ENCODE data around the gene SPESP1.

The SPESP1 gene

DNA sequence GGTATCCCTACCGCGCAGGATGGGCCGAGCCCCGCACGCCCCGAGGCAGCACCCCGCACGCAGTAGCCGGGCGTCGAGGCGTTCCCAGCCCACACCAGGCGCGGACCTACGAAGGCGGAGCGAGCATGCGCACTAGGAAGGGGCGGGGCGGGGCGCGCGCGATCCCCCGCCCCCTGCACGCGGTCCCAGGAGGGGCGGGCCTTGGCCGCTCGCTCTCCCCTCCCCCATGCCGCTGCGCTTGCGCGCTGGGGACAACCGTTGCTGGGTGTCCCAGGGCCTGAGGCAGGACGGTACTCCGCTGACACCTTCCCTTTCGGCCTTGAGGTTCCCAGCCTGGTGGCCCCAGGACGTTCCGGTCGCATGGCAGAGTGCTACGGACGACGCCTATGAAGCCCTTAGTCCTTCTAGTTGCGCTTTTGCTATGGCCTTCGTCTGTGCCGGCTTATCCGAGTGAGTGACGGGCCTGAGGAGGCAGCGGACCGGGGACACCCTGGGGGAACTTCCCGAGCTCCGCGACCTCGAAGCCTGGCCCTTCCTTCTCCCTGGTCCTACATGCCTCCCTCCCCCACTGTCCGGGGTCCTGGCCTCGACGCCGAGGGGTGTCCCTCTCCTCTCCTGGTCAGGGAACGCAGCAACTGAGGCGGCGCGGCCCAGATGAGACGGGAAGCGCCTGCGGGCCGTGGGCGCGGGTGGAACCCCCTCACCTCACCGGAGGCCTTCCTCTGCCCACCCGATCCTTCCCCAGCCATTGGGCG is at the start of gene SPESP1:
Gene SPESP1 (plus strand): TSS at position 258 of the 755 bp plus-strand sequence. CDS start 129 bp downstream, at position 387.
- H3K27ac ChIP-seq: no peak within 1 kb of the TSS
- TF ChIP-seq, protein P1, sequence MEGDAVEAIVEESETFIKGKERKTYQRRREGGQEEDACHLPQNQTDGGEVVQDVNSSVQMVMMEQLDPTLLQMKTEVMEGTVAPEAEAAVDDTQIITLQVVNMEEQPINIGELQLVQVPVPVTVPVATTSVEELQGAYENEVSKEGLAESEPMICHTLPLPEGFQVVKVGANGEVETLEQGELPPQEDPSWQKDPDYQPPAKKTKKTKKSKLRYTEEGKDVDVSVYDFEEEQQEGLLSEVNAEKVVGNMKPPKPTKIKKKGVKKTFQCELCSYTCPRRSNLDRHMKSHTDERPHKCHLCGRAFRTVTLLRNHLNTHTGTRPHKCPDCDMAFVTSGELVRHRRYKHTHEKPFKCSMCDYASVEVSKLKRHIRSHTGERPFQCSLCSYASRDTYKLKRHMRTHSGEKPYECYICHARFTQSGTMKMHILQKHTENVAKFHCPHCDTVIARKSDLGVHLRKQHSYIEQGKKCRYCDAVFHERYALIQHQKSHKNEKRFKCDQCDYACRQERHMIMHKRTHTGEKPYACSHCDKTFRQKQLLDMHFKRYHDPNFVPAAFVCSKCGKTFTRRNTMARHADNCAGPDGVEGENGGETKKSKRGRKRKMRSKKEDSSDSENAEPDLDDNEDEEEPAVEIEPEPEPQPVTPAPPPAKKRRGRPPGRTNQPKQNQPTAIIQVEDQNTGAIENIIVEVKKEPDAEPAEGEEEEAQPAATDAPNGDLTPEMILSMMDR (IDR thresholded peaks at IDR 0.05): no peak
- DNase-seq (ENCODE audit: low spot score): peak; percentile 76
- H3K4me3 ChIP-seq: peak within 1 kb of the TSS; percentile 67

DNA sequence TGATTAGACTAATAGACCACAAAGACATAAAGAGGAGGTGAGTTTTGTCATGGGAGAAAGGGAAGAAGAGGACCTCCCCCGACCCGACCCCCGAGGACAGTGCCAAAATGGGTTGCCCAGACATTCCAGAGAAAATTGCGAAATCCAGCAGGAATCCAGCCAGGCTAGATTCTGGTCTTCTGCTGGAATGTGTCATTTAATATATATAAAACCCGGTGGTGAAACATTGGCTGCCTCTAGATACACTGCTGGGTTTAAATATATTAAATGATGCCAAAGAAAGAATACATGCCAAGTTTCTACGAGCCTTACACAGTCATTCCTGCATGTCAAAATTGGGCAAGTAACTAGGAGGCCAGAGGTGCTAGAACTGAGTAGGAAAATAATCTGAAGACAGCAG is 45.3 kb upstream of the SPESP1 start:
- no peak for DNase-seq (ENCODE audit: low spot score)
- Histone ChIP-seq H3K4me3 (no peak overlapping the region), H3K27ac (no peak overlapping the region)
- TF ChIP-seq, protein P1 (IDR thresholded peaks at IDR 0.05): no peak

DNA sequence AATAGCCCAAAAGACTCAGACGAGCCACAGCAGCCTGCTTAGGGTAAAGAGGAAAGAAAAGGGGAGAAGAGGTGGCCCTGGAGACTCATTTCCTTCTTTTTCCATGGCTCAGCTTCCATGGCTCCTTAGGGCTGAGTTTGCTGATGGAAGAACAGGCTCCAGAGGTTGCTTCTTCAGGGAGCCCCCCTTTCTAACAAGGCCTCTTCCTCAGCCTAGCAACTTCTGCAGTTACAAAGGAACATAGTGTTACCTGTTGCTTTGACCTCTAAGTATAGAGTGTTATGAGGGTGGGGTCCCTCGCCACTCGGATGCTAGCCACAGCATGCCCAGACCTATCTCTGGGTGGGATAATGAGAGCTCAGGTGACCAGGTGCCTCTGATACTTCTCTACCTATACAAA is 43.2 kb upstream of the SPESP1 start:
- TF ChIP-seq, protein P1 (IDR thresholded peaks at IDR 0.05): no peak
- Histone ChIP-seq H3K4me3 (no peak overlapping the region), H3K27ac (no peak overlapping the region)
- DNase-seq (ENCODE audit: low spot score): no peak

DNA sequence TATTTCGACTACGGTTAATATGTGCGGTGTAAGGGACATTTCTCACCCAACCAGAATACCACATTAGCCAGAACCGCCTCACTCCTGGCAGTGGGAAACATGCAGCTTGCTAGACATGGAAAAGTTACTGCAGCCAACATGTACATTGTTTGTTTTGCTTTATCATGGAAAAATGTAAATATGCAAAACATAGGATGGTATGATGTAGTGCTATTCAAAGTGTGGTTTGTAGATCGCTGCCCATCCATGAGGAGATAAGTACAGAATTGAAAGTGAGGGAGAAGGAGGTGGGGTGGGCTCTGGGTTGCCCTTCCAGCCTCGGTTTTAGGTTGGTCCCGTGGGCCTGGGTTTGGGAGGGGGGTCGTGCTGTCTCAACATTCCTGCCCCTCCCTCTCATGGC is 42.5 kb upstream of the SPESP1 start:
- Histone ChIP-seq H3K27ac (no peak overlapping the region), H3K4me3 (no peak overlapping the region)
- TF ChIP-seq, protein P1 (IDR thresholded peaks at IDR 0.05): no peak
- DNase-seq (ENCODE audit: low spot score): no peak

DNA sequence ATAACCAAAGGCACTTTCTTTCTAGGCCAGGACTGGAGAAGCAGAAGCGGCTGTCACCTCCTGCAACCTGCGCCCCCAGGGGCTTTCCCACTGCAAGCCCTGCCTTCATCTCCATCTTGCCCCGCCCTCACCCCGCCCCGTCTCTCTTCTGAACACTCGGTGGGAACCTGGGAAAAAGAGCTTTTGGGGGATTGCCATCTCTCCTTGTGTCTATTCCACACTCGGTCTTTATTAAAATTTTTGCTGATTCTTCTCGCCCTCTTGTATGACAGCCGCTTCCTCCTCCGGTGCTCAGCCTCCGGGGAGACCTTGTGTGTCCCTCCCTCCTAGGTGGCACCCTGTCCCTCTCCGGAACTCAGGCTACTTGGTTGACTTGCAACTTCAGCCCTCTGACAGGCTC is 41.9 kb upstream of the SPESP1 start:
- Histone ChIP-seq H3K27ac (no peak overlapping the region), H3K4me3 (no peak overlapping the region)
- no peak for DNase-seq (ENCODE audit: low spot score)
- TF ChIP-seq, protein P1 (IDR thresholded peaks at IDR 0.05): no peak

DNA sequence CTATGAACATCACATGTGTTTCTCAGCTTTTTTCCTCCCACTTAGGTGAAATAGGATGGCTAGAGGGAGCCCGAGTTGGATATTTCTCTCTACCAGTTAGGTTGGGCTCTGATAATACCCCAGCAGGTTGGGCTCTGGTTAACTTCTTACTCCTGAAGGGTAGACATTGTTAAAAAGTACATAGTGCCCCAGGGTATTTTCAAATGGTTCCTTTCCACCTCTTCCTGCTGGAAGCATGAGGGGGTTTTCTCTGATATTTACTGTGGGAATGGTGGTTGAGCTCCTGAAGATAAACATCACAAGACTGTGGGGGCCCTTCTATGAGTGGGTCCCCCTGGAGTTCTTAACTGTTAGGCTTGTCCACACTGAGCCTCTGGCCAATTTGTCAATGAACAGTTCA is 36.1 kb upstream of the SPESP1 start:
- TF ChIP-seq, protein P1 (IDR thresholded peaks at IDR 0.05): no peak
- H3K27ac ChIP-seq: no peak overlapping the region
- no peak for DNase-seq (ENCODE audit: low spot score)
- no peak overlapping the region for H3K4me3 ChIP-seq

DNA sequence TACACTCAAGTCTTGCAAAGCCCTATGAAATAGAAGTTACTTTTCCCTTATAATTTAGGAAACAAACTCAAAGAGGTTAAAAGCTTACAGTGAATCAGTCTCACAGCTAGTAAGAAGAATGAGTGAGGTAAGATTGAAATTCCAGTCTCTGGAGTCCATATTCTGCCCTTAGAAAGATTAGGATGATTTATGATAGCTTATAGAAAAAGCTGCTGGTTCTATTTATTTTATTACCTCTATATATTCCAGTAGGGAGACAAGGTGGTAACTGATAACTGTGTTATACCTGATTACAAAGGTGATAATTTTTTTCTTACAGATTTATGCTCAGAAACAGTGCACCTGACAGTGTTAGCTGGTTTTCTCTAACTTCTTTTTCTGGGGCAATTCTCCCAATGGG is 34.1 kb upstream of the SPESP1 start:
- TF ChIP-seq, protein P1 (IDR thresholded peaks at IDR 0.05): no peak
- no peak for DNase-seq (ENCODE audit: low spot score)
- Histone ChIP-seq H3K27ac (no peak overlapping the region), H3K4me3 (no peak overlapping the region)

All from coronary artery (tissue), 2 donors.